Natural killer cell (primary cell): ENCODE data around the gene EXOC1. TPM values are rescaled to one million over a fixed set of nuclear protein-coding genes. Genes with fewer than 3 reads are reported as not detected.

Source experiments
- ATAC-seq, 3 donors: fragments of 150-1000 bp in 2 of 3; fragments of 200-7000 bp in 1 of 3; cut with Tn5 transposase; 1 replicate in 1 of 3; 2 replicates in 2 of 3; pipeline ENCODE4 v1.10.0; 2021; ENCODE audit warnings: mild to moderate bottlenecking in 2 of 3, moderate library complexity in 2 of 3
- DNase-seq, 2 donors: peaks; one replicate each; pipeline versions ENCODE4 v3.0.0 to v3.0.0-alpha.2; 2013 to 2021; ENCODE audit warnings: mixed read lengths in 1 of 2
- H3K27ac ChIP-seq: one replicate; pipeline ENCODE4 v1.5.1; 2013; ENCODE audit warnings: mild to moderate bottlenecking, low read length
- H3K27me3 ChIP-seq: one replicate; pipeline ENCODE4 v1.6.1; 2013; ENCODE audit warnings: low read length; ENCODE audit not compliant: control insufficient read depth, insufficient read depth
- H3K36me3 ChIP-seq: one replicate; pipeline ENCODE4 v1.6.1; 2013; ENCODE audit warnings: low read length; ENCODE audit not compliant: control insufficient read depth, insufficient read depth
- H3K4me1 ChIP-seq: one replicate; pipeline ENCODE4 v1.6.1; 2013; ENCODE audit warnings: low read length; ENCODE audit not compliant: control insufficient read depth, insufficient read depth
- H3K4me3 ChIP-seq: one replicate; pipeline ENCODE4 v1.5.1; 2013; ENCODE audit warnings: low read length
- H3K9me3 ChIP-seq: one replicate; pipeline ENCODE4 v1.6.1; 2013; ENCODE audit warnings: low read length; ENCODE audit not compliant: control insufficient read depth, insufficient read depth
- H3K27ac Mint-ChIP-seq, 2 donors: one replicate each; pipeline ENCODE4 v1.8.0; 2022; ENCODE audit warnings: mild to moderate bottlenecking in 2 of 2, mixed read lengths in 2 of 2, moderate library complexity in 1 of 2
- H3K27me3 Mint-ChIP-seq, 2 donors: one replicate each; pipeline ENCODE4 v1.8.0; 2022; ENCODE audit warnings: low read depth in 2 of 2, mixed read lengths in 2 of 2
- H3K36me3 Mint-ChIP-seq: one replicate; pipeline ENCODE4 v1.8.0; 2022; ENCODE audit warnings: mixed read lengths
- H3K4me1 Mint-ChIP-seq, 2 donors: one replicate each; pipeline ENCODE4 v1.8.0; 2022; ENCODE audit warnings: mixed read lengths in 2 of 2
- H3K4me3 Mint-ChIP-seq: one replicate; pipeline ENCODE4 v1.8.0; 2022; ENCODE audit warnings: mild to moderate bottlenecking, moderate library complexity, mixed read lengths
- H3K9me3 Mint-ChIP-seq, 2 donors: one replicate each; pipeline ENCODE4 v1.8.0; 2022; ENCODE audit warnings: mixed read lengths in 2 of 2
- WGBS: methylation state at CpG from one replicate; pipeline ENCODE4 v1.1.7; 2013; ENCODE audit warnings: missing lambda C conversion rate; ENCODE audit not compliant: insufficient coverage; 5-methylcytosine and 5-hydroxymethylcytosine counted together
- intact Hi-C: fragments of 100-400 bp; cut with micrococcal nuclease; formaldehyde crosslinking; loops from one replicate; pipeline ENCODE4 v1.14.2; 2022
- total RNA-seq, 4 donors: library from RNA; stranded (reverse); fragments of 120-200 nt in 1 of 4; gene quantifications; one replicate each; pipeline versions ENCODE4 v1.2.3 to v1.2.4, GENCODE V29; 2013 to 2022
- TF ChIP-seq, protein P1 (sequence below): fragments of 200-600 bp; IDR thresholded peaks from one replicate; pipeline ENCODE4 v1.8.0; 2022; ENCODE audit warnings: antibody characterized with exemption

EXOC1 gene
- total RNA-seq, 3 donors from 2014 or later (not counting 1 experiment from before 2014, with no cell fraction given): 16.3 to 25.8 (median 20.9) TPM

- no peaks in the 10 kb centered on the region for H3K4me1 ChIP-seq
- TF ChIP-seq, protein P1, sequence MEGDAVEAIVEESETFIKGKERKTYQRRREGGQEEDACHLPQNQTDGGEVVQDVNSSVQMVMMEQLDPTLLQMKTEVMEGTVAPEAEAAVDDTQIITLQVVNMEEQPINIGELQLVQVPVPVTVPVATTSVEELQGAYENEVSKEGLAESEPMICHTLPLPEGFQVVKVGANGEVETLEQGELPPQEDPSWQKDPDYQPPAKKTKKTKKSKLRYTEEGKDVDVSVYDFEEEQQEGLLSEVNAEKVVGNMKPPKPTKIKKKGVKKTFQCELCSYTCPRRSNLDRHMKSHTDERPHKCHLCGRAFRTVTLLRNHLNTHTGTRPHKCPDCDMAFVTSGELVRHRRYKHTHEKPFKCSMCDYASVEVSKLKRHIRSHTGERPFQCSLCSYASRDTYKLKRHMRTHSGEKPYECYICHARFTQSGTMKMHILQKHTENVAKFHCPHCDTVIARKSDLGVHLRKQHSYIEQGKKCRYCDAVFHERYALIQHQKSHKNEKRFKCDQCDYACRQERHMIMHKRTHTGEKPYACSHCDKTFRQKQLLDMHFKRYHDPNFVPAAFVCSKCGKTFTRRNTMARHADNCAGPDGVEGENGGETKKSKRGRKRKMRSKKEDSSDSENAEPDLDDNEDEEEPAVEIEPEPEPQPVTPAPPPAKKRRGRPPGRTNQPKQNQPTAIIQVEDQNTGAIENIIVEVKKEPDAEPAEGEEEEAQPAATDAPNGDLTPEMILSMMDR: no peak
- Mint-ChIP-seq H3K36me3 (peaks cover 20% of the 10 kb centered on the region), H3K27me3 (no peaks in the 10 kb centered on the region), H3K27ac (peak overlapping the region in 1 of 2 donors; percentile 83), H3K9me3 (no peaks in the 10 kb centered on the region), H3K4me1 (peaks cover 10 to 16% of the 10 kb centered on the region in 2 donors), H3K4me3 (no peak overlapping the region)
- no peak for DNase-seq
- 52% methylated on average over 2 of the region's 2 CpGs for WGBS
- no peaks in the 10 kb centered on the region for H3K9me3 ChIP-seq
- H3K36me3 ChIP-seq: peaks cover 54% of the 10 kb centered on the region
- no peaks in the 10 kb centered on the region for H3K27me3 ChIP-seq
- H3K27ac ChIP-seq: no peak overlapping the region
- no peak overlapping the region for H3K4me3 ChIP-seq
- intact Hi-C loops: loop anchor here (5.0 to 10.0 kb wide), 3 partner anchors 518 to 891 kb away; partner anchors contain the start of gene SRD5A3
- ATAC-seq: no peak
Measured at GRCh38 chr4:55865228-55865806, 11.9 kb downstream of the EXOC1 start.

DNA sequence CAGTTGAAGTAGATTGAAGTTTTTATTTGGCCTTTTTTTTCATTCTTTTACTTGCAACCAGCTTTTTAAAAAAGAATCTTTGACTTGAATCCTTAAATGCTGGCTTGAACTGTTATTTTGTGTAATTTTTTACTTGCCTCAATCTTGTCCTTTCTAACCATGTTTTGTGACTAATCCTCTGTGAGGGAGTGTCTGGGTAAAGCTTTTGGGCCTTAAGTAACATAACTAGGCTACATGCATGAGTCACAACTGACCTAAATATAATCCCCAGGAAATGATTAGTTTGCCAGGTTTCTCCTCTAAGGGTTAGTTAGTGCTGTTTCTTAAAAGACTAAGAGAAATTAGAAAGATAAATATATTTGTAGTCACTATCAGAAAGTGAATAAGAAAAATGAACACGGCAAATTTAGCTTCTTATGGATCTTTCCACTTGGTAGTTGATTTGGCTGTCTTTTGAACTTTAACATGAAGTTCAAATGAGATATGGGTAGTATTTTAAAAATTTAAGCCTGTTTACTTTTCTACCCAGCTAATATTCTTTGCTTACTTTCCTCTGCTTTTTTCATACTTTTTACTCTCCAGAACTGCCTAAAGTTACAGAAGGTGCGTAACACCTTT, 13.0 kb downstream of the EXOC1 start:
- intact Hi-C loops: loop anchor here (5.0 to 10.0 kb wide), 3 partner anchors 519 to 892 kb away; partner anchors contain the start of gene SRD5A3
- H3K36me3 Mint-ChIP-seq: peaks cover 25% of the 10 kb centered on the region
- no peaks in the 10 kb centered on the region for H3K27me3 Mint-ChIP-seq
- Histone ChIP-seq H3K4me1 (no peaks in the 10 kb centered on the region), H3K9me3 (no peaks in the 10 kb centered on the region), H3K4me3 (no peak overlapping the region), H3K36me3 (peaks cover 54% of the 10 kb centered on the region), H3K27me3 (no peaks in the 10 kb centered on the region), H3K27ac (no peak overlapping the region)
- peak overlapping the region; percentile 45 to 83 for H3K27ac Mint-ChIP-seq
- no peaks in the 10 kb centered on the region for H3K9me3 Mint-ChIP-seq
- DNase-seq (peak in 1 of 2 donors; percentile 45), ATAC-seq (peak; percentile 42 to 75 (median 70))
- TF ChIP-seq, protein P1: no peak
- peaks cover 10 to 11% of the 10 kb centered on the region in 2 donors for H3K4me1 Mint-ChIP-seq
- WGBS: no CpG with 5 or more reads among the region's 2 CpGs
- H3K4me3 Mint-ChIP-seq: no peak overlapping the region

DNA sequence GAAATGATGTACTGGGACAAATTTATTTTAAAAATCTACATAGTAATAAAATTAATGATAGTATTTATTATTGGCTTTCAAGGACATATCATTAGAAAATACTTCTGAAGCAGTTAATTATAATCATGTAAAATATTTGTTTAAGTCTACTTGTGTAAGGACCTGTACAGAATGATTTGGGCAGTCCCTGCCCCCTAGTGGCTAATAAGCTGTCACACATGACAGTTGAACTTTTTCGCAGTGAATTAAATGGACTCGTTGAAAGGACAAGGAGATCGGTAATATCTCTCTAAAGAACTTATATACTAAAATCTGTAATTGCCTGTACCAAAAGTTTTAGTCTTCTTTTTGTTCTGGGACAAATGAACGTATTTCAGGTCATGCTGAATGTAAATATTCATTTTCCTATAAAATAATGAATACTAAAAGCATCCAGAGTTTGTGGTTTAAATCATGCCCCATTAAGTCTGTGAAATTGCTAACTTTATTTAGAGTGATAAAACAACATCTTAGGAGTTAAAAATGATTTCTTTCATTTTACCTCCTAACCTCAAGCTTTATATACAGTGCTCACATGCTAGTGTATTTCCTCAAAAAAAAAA, 13.6 kb downstream of the EXOC1 start:
- H3K27ac ChIP-seq: no peak overlapping the region

More for the DNA sequence above, 13.6 kb downstream of the EXOC1 start:
- peaks cover 10 to 11% of the 10 kb centered on the region in 2 donors for H3K4me1 Mint-ChIP-seq
- peaks cover 25% of the 10 kb centered on the region for H3K36me3 Mint-ChIP-seq
- no peaks in the 10 kb centered on the region for H3K27me3 Mint-ChIP-seq
- TF ChIP-seq, protein P1: peak; percentile 91
- H3K4me1 ChIP-seq: no peaks in the 10 kb centered on the region
- no peak overlapping the region for H3K4me3 ChIP-seq
- no peaks in the 10 kb centered on the region for H3K9me3 ChIP-seq
- 0% methylated on average over 1 of the region's 4 CpGs for WGBS
- DNase-seq (peak in 1 of 2 donors; percentile 73), ATAC-seq (peak; percentile 87 to 93 (median 88))
- no peaks in the 10 kb centered on the region for H3K27me3 ChIP-seq
- peaks cover 60% of the 10 kb centered on the region for H3K36me3 ChIP-seq
- no peaks in the 10 kb centered on the region for H3K9me3 Mint-ChIP-seq
- intact Hi-C loops: loop anchor here (5.0 to 10.0 kb wide), 3 partner anchors 520 to 892 kb away; partner anchors contain the start of gene SRD5A3
- H3K27ac Mint-ChIP-seq: peak overlapping the region; percentile 45 to 83
- no peak overlapping the region for H3K4me3 Mint-ChIP-seq
